Parathyroid adenoma (tissue), 2 donors: ENCODE results near the gene NHLRC4.

Experiments used
- H2AFZ ChIP-seq: fragments of 300-600 bp; sonication (generic); one replicate; pipeline ENCODE4 v1.7.0; 2017; ENCODE audit warnings: antibody characterized with exemption, mild to moderate bottlenecking
- H3K27ac ChIP-seq: fragments of 300-600 bp; sonication (generic); one replicate; pipeline ENCODE4 v1.7.0; 2017
- H3K27me3 ChIP-seq: fragments of 300-600 bp; sonication (generic); one replicate; pipeline ENCODE4 v1.7.0; 2017; ENCODE audit warnings: low read length; ENCODE audit not compliant: control insufficient read depth, insufficient read depth
- H3K36me3 ChIP-seq: fragments of 300-600 bp; sonication (generic); one replicate; pipeline ENCODE4 v1.7.0; 2017; ENCODE audit warnings: low read length; ENCODE audit not compliant: control insufficient read depth, insufficient read depth
- H3K4me1 ChIP-seq: fragments of 300-600 bp; sonication (generic); one replicate; pipeline ENCODE4 v1.7.0; 2017; ENCODE audit warnings: control low read depth
- H3K4me2 ChIP-seq: fragments of 300-600 bp; sonication (generic); one replicate; pipeline ENCODE4 v1.7.0; 2017; ENCODE audit warnings: low read length
- H3K4me3 ChIP-seq: fragments of 300-600 bp; sonication (generic); one replicate; pipeline ENCODE4 v1.7.0; 2017; ENCODE audit warnings: low read depth, low read length
- H3K79me2 ChIP-seq: fragments of 300-600 bp; sonication (generic); one replicate; pipeline ENCODE4 v1.7.0; 2017; ENCODE audit warnings: control low read depth
- H3K9ac ChIP-seq: fragments of 300-600 bp; sonication (generic); one replicate; pipeline ENCODE4 v1.7.0; 2017; ENCODE audit warnings: mild to moderate bottlenecking
- H3K9me3 ChIP-seq: fragments of 300-600 bp; sonication (generic); one replicate; pipeline ENCODE4 v1.7.0; 2017; ENCODE audit warnings: low read length; ENCODE audit not compliant: control insufficient read depth
- TF ChIP-seq, protein P1 (sequence below): fragments of 300-600 bp; sonication (generic); IDR thresholded peaks from one replicate; pipeline ENCODE4 v1.7.0; 2017; ENCODE audit warnings: antibody characterized with exemption, mild to moderate bottlenecking
- donor health status: primary hyperparathyroidism.

Gene NHLRC4

DNA sequence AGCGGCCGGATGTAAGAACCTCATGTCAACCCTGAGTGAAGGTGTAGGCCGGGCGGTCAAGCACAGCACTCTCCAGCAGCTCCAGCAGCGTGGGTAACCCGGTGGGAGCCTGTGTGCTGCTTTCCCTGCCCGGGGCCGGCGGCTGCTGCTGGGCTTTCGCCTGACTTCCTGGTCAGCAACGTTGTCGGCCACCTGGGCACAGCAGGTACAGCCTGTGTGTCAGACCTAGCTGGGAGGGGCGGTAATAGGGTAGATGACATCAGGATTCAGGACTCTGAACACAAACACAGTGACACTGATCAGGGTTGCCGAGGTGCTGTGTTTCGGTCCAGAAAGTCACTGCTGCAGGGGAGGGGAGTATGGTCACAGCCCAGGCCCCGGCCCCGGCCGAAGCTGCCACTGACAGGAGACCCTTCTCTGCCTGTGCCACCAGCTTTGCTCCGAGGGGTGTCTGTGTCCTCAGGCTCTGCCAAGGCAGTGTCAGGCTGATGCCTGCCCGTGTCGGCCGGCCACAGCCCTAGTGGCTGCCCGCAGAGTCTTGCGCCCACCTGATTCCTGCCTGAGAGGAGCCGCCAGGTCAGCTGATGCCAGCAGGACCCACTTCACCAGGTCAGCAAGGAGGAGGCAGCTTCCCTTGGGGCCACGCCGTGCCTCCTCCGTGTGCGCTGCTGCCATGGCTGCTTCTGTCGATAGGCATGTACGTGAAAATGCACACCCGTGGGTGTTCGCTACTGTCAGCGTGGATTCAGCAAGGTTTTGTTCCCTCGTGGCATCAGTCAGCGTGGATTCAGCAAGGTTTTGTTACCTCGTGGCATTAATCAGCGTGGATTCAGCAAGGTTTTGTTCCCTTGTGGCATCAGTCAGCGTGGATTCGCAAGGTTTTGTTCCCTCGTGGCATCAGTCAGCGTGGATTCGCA lies 32.3 kb downstream of the NHLRC4 start:
- TF ChIP-seq, protein P1, sequence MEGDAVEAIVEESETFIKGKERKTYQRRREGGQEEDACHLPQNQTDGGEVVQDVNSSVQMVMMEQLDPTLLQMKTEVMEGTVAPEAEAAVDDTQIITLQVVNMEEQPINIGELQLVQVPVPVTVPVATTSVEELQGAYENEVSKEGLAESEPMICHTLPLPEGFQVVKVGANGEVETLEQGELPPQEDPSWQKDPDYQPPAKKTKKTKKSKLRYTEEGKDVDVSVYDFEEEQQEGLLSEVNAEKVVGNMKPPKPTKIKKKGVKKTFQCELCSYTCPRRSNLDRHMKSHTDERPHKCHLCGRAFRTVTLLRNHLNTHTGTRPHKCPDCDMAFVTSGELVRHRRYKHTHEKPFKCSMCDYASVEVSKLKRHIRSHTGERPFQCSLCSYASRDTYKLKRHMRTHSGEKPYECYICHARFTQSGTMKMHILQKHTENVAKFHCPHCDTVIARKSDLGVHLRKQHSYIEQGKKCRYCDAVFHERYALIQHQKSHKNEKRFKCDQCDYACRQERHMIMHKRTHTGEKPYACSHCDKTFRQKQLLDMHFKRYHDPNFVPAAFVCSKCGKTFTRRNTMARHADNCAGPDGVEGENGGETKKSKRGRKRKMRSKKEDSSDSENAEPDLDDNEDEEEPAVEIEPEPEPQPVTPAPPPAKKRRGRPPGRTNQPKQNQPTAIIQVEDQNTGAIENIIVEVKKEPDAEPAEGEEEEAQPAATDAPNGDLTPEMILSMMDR, result no peak
- no peaks in the 10 kb centered on the region for H3K9me3 ChIP-seq
- H3K4me3 ChIP-seq, result no peak overlapping the region
- H3K36me3 ChIP-seq, result no peaks in the 10 kb centered on the region
- H3K4me1 ChIP-seq, result no peaks in the 10 kb centered on the region
- H3K27ac ChIP-seq, result no peak overlapping the region
- no peak overlapping the region for H2AFZ ChIP-seq
- H3K27me3 ChIP-seq, result no peaks in the 10 kb centered on the region
- peaks cover 38% of the 10 kb centered on the region for H3K79me2 ChIP-seq
- no peak overlapping the region for H3K9ac ChIP-seq
- H3K4me2 ChIP-seq, result no peak overlapping the region

DNA sequence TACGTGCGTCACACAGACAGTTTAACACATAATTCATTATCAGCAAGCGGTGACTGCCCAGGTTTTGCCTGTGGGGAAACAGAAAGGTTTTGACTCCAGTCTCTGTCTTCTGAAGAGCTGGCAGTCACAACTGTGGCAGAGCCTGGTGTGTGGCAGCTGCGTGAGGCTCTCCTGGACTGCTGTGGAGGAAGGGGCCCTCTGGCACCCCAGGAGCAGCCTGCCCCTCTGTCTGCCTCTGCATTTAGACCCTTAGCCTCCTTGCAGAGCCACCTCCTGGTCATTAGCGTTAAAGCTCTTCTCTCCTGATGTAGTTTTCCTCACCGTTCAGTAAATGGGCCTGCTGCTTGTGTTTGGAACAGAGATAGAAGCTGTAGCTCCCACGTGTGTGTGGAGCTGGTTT lies 34.0 kb downstream of the NHLRC4 start:
- Histone ChIP-seq H3K9ac (no peak overlapping the region), H3K79me2 (peaks cover 48% of the 10 kb centered on the region), H2AFZ (no peak overlapping the region), H3K4me3 (no peak overlapping the region), H3K36me3 (no peaks in the 10 kb centered on the region), H3K4me1 (no peaks in the 10 kb centered on the region), H3K9me3 (no peaks in the 10 kb centered on the region), H3K4me2 (no peak overlapping the region), H3K27ac (no peak overlapping the region), H3K27me3 (no peaks in the 10 kb centered on the region)
- TF ChIP-seq, protein P1, result no peak

DNA sequence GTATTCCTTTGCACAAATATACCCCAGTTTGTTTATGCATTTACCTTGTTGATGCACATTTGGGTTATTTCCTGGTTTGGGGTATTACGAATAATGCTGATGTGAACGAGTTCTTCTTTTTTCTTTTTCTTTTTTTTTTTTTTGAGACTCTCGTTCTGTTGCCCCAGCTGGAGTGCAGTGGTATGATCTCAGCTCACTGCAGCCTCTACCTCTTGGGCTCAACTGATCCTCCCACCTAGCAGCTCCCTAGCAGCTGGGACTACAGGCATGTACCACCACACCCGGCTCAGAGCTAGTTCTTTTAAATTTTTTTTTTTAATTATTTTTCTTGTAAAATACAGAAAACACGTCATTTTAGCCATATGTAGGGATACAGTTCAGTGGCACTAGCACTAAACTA lies 37.1 kb downstream of the NHLRC4 start:
- Histone ChIP-seq H3K79me2 (peaks cover 56% of the 10 kb centered on the region), H3K27ac (no peak overlapping the region), H3K4me1 (no peaks in the 10 kb centered on the region), H2AFZ (no peak overlapping the region), H3K27me3 (no peaks in the 10 kb centered on the region), H3K4me3 (no peak overlapping the region), H3K4me2 (no peak overlapping the region), H3K36me3 (no peaks in the 10 kb centered on the region), H3K9ac (no peak overlapping the region), H3K9me3 (no peaks in the 10 kb centered on the region)
- TF ChIP-seq, protein P1, result no peak

DNA sequence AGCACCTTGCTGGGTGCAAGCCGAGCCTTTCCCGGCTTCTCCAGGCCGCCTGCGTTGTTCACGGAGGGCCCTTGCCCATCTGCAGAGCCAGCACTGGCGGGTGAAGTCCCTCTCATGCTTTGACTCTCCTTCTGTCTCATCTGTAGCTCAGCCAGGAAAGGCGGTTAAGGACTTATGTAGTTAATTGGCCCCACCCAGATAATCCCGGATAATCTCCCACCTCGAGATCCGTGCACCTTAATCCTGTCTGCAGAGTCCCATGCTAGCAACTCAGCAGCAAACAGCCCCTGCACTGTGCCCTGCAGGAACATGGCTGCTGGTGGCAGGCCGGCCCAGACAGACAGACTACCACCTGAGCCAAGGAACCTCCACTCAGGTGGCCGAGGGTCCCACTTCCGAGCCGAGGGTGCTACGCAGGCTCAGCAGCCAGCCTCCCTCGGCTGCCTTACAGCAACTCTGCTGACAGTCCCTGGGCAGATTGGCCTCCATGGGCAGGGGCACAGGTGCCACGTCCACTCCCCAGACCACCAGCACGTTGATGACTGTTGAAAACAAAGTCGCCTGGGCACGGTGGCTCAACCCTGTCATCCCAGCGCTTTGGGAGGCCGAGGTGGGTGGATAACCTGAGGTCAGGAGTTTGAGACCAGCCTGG lies 40.0 kb downstream of the NHLRC4 start:
- TF ChIP-seq, protein P1, result no peak
- H3K4me3 ChIP-seq, result no peak overlapping the region
- no peak overlapping the region for H3K27ac ChIP-seq
- H3K9me3 ChIP-seq, result no peaks in the 10 kb centered on the region
- no peak overlapping the region for H2AFZ ChIP-seq
- H3K79me2 ChIP-seq, result peaks cover 63% of the 10 kb centered on the region
- no peak overlapping the region for H3K9ac ChIP-seq
- no peaks in the 10 kb centered on the region for H3K36me3 ChIP-seq
- H3K4me1 ChIP-seq, result no peaks in the 10 kb centered on the region
- no peak overlapping the region for H3K4me2 ChIP-seq
- H3K27me3 ChIP-seq, result no peaks in the 10 kb centered on the region
